GM10266 (cell line): ENCODE results near the gene TANC2.

Experiments
- DNase-seq: peaks from one replicate; pipeline ENCODE4 v3.0.0; 2012; ENCODE audit errors: extremely low spot score
- CTCF ChIP-seq: IDR thresholded peaks from 2 replicates; pipeline ENCODE4 v1.5.1; 2012; ENCODE audit warnings: mild to moderate bottlenecking, low read depth; ENCODE audit not compliant: control insufficient read depth, insufficient read depth; ENCODE audit errors: missing control alignments

Gene TANC2

GRCh38 chr17:62964506-62964905, 1.5 kb upstream of the TANC2 start:
- DNase-seq, result no peak
- no peak for TF ChIP-seq CTCF

GRCh38 chr17:62965174-62965685, 805 bp upstream of the TANC2 start:
- no peak for DNase-seq
- TF ChIP-seq CTCF, result no peak

GRCh38 chr17:62966426-62967204, 580 bp downstream of the TANC2 start:
- DNase-seq, result peak; percentile 36
- no peak for TF ChIP-seq CTCF

- no peak for DNase-seq
- no peak for TF ChIP-seq CTCF
These were observed 1.1 kb downstream of the TANC2 start for GRCh38 chr17:62967205-62967529.

GRCh38 chr17:62968445-62968923, 2.4 kb downstream of the TANC2 start:
- peak; percentile 73 for TF ChIP-seq CTCF

GRCh38 chr17:62970610-62971009, 4.6 kb downstream of the TANC2 start:
- no peak for DNase-seq
- no peak for TF ChIP-seq CTCF

More at GRCh38 chr17:62968445-62968923, 2.4 kb downstream of the TANC2 start:
- peak; percentile 88 for DNase-seq

- no peak for DNase-seq
- no peak for TF ChIP-seq CTCF
These were observed 5.8 kb downstream of the TANC2 start for GRCh38 chr17:62971853-62972252.
